Measurements from ENCODE around the gene SOX9.

GRCh38 chr17:72125742-72126141 is 4.9 kb downstream of the SOX9 start:
- TF ChIP-seq POLR2A (IDR thresholded peaks at IDR 0.05): no peak
- no peak for TF ChIP-seq CTCF (IDR thresholded peaks at IDR 0.05)

Data from Peyer's patch (tissue), 4 donors.